OCI-LY1 (cell line): ENCODE data around the gene NTNG1.

Experiments used
- H2AFZ ChIP-seq: fragments of 200-600 bp; sonication (generic), shearing (Covaris generic); 2 replicates; pipeline ENCODE4 v1.6.0; 2014; ENCODE audit warnings: antibody characterized with exemption, mild to moderate bottlenecking, low read length
- H3F3A ChIP-seq: fragments of 200-600 bp; sonication (generic), shearing (Covaris generic); 2 replicates; pipeline ENCODE4 v1.6.0; 2014; ENCODE audit warnings: mild to moderate bottlenecking, antibody characterized with exemption, low read length, moderate library complexity; ENCODE audit not compliant: insufficient read depth
- H3K27ac ChIP-seq: fragments of 200-600 bp; sonication (generic); 2 replicates; pipeline ENCODE4 v1.5.1; 2014; ENCODE audit warnings: low read length, mixed run types, mild to moderate bottlenecking, low read depth; ENCODE audit not compliant: poor library complexity, severe bottlenecking
- H3K27me3 ChIP-seq: fragments of 200-600 bp; sonication (generic); 2 replicates; pipeline ENCODE4 v1.6.0; 2014; ENCODE audit warnings: antibody characterized with exemption, mild to moderate bottlenecking, low read length, moderate library complexity; ENCODE audit not compliant: insufficient read depth
- H3K36me3 ChIP-seq: fragments of 200-600 bp; sonication (generic); 2 replicates; pipeline ENCODE4 v1.6.1; 2014; ENCODE audit warnings: mild to moderate bottlenecking, antibody characterized with exemption, low read length, moderate library complexity, mixed read lengths; ENCODE audit not compliant: insufficient read depth
- H3K4me1 ChIP-seq: fragments of 200-600 bp; sonication (generic); 2 replicates; pipeline ENCODE4 v1.5.1; 2014; ENCODE audit warnings: mild to moderate bottlenecking, low read length, moderate library complexity; ENCODE audit not compliant: insufficient read depth, severe bottlenecking
- H3K4me2 ChIP-seq: fragments of 200-600 bp; sonication (generic), shearing (Covaris generic); 2 replicates; pipeline ENCODE4 v1.6.1; 2014; ENCODE audit warnings: low read length
- H3K4me3 ChIP-seq: fragments of 200-600 bp; sonication (generic); 2 replicates; pipeline ENCODE4 v1.5.1; 2014; ENCODE audit warnings: low read length, low read depth, mild to moderate bottlenecking, mixed read lengths; ENCODE audit not compliant: poor library complexity, severe bottlenecking
- H3K79me2 ChIP-seq: fragments of 200-600 bp; shearing (Covaris generic); 2 replicates; pipeline ENCODE4 v1.6.1; 2016; ENCODE audit warnings: mixed run types, low read length, mixed read lengths; ENCODE audit not compliant: insufficient read depth
- H3K9ac ChIP-seq: fragments of 200-600 bp; sonication (generic), shearing (Covaris generic); 2 replicates; pipeline ENCODE4 v1.6.1; 2014; ENCODE audit warnings: mild to moderate bottlenecking, low read length, mixed read lengths
- H3K9me2 ChIP-seq: fragments of 200-600 bp; sonication (generic), shearing (Covaris generic); 2 replicates; pipeline ENCODE4 v1.6.1; 2014; ENCODE audit warnings: low read depth, mild to moderate bottlenecking, low read length, mixed read lengths
- H3K9me3 ChIP-seq: fragments of 200-600 bp; shearing (Covaris generic); 2 replicates; pipeline ENCODE4 v1.6.1; 2014; ENCODE audit warnings: low read length, mixed read lengths
- H4K20me1 ChIP-seq: fragments of 200-600 bp; sonication (generic), shearing (Covaris generic); 2 replicates; pipeline ENCODE4 v1.6.0; 2016; ENCODE audit warnings: mild to moderate bottlenecking, low read length; ENCODE audit not compliant: insufficient read depth
- EZH2 ChIP-seq: fragments of 200-600 bp; sonication (generic), shearing (Covaris generic); IDR thresholded peaks from 2 replicates; pipeline ENCODE4 v1.8.0; 2017; ENCODE audit warnings: borderline replicate concordance, mixed run types, mild to moderate bottlenecking, antibody characterized with exemption, low read length, moderate library complexity, mixed read lengths
- TF ChIP-seq, protein P1 (sequence below): fragments of 200-600 bp; sonication (generic), shearing (Covaris generic); IDR thresholded peaks from 2 replicates; pipeline ENCODE4 v1.5.1; 2017; ENCODE audit warnings: mild to moderate bottlenecking, antibody characterized with exemption, low read length, moderate library complexity, mixed read lengths

Gene NTNG1

DNA sequence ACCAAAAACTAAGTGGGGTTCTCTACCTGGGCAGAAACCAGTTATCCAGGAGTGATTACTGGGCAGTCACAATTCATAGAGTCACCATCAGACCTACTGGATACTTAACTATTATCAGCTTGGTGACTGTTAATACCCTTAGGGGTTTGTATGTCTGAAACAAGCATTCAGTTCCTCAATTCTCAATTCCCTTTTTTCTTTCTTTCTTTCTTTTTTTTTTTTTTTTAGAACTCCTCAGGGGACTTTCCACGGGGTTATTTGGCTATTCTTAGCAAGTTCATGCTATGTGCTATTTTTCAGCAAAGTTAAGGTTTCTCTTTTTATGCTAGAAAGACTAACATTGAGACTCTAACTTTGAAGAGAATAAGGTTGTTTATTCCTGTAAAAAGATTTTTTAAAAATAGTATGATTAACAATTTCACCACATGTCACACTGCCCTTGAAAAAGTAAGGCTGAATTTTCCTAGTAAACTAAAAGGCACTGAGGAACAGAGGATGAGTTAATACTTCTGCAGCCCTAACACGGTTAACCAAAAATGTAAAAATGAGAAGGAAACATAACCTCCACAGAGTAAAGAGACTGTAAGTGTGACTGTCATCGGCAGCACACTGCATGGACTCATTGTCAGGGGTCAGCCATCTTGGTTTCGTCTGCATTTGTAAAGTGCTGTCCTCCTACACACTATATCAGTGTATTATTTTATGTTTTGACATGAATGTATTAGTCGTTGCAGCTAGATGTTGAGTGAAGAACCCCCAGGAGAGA lies 310.2 kb downstream of the NTNG1 start:
- Histone ChIP-seq H3K79me2 (no peaks in the 10 kb centered on the region), H4K20me1 (no peaks in the 10 kb centered on the region), H3K4me2 (no peak overlapping the region), H3K36me3 (no peaks in the 10 kb centered on the region), H3K27me3 (no peaks in the 10 kb centered on the region), H3K9ac (no peak overlapping the region), H3F3A (no peaks in the 10 kb centered on the region), H3K4me1 (no peaks in the 10 kb centered on the region), H2AFZ (no peak overlapping the region), H3K9me2 (no peaks in the 10 kb centered on the region), H3K4me3 (no peak overlapping the region), H3K27ac (no peak overlapping the region), H3K9me3 (no peaks in the 10 kb centered on the region)
- TF ChIP-seq, protein P1, sequence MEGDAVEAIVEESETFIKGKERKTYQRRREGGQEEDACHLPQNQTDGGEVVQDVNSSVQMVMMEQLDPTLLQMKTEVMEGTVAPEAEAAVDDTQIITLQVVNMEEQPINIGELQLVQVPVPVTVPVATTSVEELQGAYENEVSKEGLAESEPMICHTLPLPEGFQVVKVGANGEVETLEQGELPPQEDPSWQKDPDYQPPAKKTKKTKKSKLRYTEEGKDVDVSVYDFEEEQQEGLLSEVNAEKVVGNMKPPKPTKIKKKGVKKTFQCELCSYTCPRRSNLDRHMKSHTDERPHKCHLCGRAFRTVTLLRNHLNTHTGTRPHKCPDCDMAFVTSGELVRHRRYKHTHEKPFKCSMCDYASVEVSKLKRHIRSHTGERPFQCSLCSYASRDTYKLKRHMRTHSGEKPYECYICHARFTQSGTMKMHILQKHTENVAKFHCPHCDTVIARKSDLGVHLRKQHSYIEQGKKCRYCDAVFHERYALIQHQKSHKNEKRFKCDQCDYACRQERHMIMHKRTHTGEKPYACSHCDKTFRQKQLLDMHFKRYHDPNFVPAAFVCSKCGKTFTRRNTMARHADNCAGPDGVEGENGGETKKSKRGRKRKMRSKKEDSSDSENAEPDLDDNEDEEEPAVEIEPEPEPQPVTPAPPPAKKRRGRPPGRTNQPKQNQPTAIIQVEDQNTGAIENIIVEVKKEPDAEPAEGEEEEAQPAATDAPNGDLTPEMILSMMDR, result no peak
- no peak for TF ChIP-seq EZH2

DNA sequence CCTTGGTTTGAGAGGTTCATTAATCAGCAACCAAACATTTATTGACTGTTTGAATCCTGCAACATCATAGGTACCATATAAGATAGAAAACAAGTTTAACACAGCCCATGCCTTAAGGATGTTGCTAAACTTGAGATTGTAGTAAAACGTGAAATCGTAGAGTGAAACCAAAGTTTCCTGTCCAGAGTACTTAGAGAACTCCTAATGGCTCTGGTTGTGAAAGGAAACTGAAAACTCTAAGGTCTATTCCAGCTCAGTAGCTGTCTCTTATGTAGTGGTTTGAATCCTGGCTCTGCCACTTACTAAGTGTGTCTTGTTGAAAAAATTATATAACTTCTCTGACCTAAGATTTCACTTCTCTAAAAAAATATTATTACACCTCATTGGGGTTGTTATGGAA lies 310.9 kb downstream of the NTNG1 start:
- Histone ChIP-seq H3K9me2 (no peaks in the 10 kb centered on the region), H3K4me2 (no peak overlapping the region), H3F3A (no peaks in the 10 kb centered on the region), H3K27ac (no peak overlapping the region), H3K9me3 (no peaks in the 10 kb centered on the region), H3K4me1 (no peaks in the 10 kb centered on the region), H3K27me3 (no peaks in the 10 kb centered on the region), H3K9ac (no peak overlapping the region), H4K20me1 (no peaks in the 10 kb centered on the region), H3K36me3 (no peaks in the 10 kb centered on the region), H3K79me2 (no peaks in the 10 kb centered on the region), H3K4me3 (no peak overlapping the region), H2AFZ (no peak overlapping the region)
- TF ChIP-seq, protein P1, result no peak
- TF ChIP-seq EZH2, result no peak

DNA sequence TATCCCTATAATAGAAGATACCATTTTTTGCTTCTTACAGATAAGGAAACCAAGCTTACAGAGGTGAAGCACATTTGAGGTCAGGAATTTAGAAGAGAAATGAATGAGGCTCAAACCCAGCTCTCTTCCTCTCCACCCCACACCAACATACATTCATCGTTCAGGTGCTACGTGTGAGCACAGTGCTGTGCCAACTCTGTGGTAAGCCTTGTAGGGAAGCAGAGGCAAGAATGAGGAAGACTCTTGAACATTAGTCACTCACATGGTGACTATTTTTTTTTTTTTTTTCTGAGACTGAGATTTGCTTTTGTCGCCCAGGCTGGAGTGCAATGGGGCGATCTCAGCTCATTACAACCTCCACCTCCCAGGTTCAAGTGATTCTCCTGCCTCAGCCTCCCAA lies 314.0 kb downstream of the NTNG1 start:
- no peak overlapping the region for H3K4me3 ChIP-seq
- H3F3A ChIP-seq, result no peaks in the 10 kb centered on the region
- H3K4me1 ChIP-seq, result no peaks in the 10 kb centered on the region
- no peaks in the 10 kb centered on the region for H3K9me2 ChIP-seq
- no peak overlapping the region for H3K4me2 ChIP-seq
- H3K36me3 ChIP-seq, result no peaks in the 10 kb centered on the region
- H3K9me3 ChIP-seq, result no peaks in the 10 kb centered on the region
- no peak overlapping the region for H3K9ac ChIP-seq
- no peaks in the 10 kb centered on the region for H3K27me3 ChIP-seq
- H3K79me2 ChIP-seq, result no peaks in the 10 kb centered on the region
- H2AFZ ChIP-seq, result no peak overlapping the region
- no peak for TF ChIP-seq EZH2
- TF ChIP-seq, protein P1, result no peak
- H3K27ac ChIP-seq, result no peak overlapping the region
- H4K20me1 ChIP-seq, result no peaks in the 10 kb centered on the region
